Activated CD8-positive, alpha-beta memory T cell treated with anti-CD3 and anti-CD28 coated beads for 36 hours (primary cell): ENCODE data around the gene CASD1. TPM values are rescaled to one million over a fixed set of nuclear protein-coding genes. Genes with fewer than 3 reads are reported as not detected.

ENCODE experiments used
- CTCF ChIA-PET: fragments of 350-600 bp; sonication (Branson Sonifier 250); formaldehyde crosslinking; loops from one replicate; lab custom pipeline; 2021; ENCODE audit warnings: antibody characterized with exemption; lab: Charles Lee
- POLR2A ChIA-PET: fragments of 350-600 bp; sonication (Branson Sonifier 250); formaldehyde crosslinking; loops from one replicate; lab custom pipeline; 2021; ENCODE audit warnings: antibody characterized with exemption; lab: Charles Lee
- total RNA-seq, 2 experiments: library from RNA; stranded (reverse); gene quantifications; one replicate each; pipeline ENCODE4 v1.2.3, GENCODE V29; 2021

Gene CASD1
- total RNA-seq = 10 to 100 TPM; 17.2 to 20.7 TPM

GRCh38 chr7:94509264-94509886 is at the start of gene CASD1:
TSS of gene CASD1 (plus strand) at chr7:94509809. CDS start at chr7:94510085, 276 bp downstream.
- POLR2A ChIA-PET = no interaction called here
- CTCF ChIA-PET = no interaction called here

- POLR2A ChIA-PET = no interaction called here
- CTCF ChIA-PET = no interaction called here
Measured at GRCh38 chr7:94466516-94466915, 43.1 kb upstream of the CASD1 start.

GRCh38 chr7:94471604-94472003 is 38.0 kb upstream of the CASD1 start:
- POLR2A ChIA-PET = no interaction called here
- CTCF ChIA-PET = no interaction called here

GRCh38 chr7:94472608-94473007 is 37.0 kb upstream of the CASD1 start:
- ChIA-PET POLR2A (no interaction called here), CTCF (no interaction called here)

- POLR2A ChIA-PET = no interaction called here
- CTCF ChIA-PET = no interaction called here
Measured at GRCh38 chr7:94476251-94476840, 33.3 kb upstream of the CASD1 start.

- POLR2A ChIA-PET = no interaction called here
- CTCF ChIA-PET = no interaction called here
Measured at GRCh38 chr7:94477878-94478277, 31.7 kb upstream of the CASD1 start.

GRCh38 chr7:94478648-94479214 is 30.9 kb upstream of the CASD1 start:
- CTCF ChIA-PET = no interaction called here
- POLR2A ChIA-PET = no interaction called here

GRCh38 chr7:94481279-94481678 is 28.3 kb upstream of the CASD1 start:
- POLR2A ChIA-PET = no interaction called here
- CTCF ChIA-PET = no interaction called here

- ChIA-PET CTCF (interaction anchor here (0.6 kb wide), 1 partner anchor 59 kb away, joined by 3 read pairs; no protein-coding TSS in a partner anchor), POLR2A (no interaction called here)
Measured at GRCh38 chr7:94482796-94483195, 26.8 kb upstream of the CASD1 start.

- CTCF ChIA-PET = no interaction called here
- POLR2A ChIA-PET = no interaction called here
Measured at GRCh38 chr7:94483843-94484242, 25.8 kb upstream of the CASD1 start.

- ChIA-PET POLR2A (no interaction called here), CTCF (no interaction called here)
Measured at GRCh38 chr7:94486216-94486615, 23.4 kb upstream of the CASD1 start.

- ChIA-PET POLR2A (no interaction called here), CTCF (no interaction called here)
Measured at GRCh38 chr7:94491410-94491809, 18.2 kb upstream of the CASD1 start.

- CTCF ChIA-PET = no interaction called here
- POLR2A ChIA-PET = no interaction called here
Measured at GRCh38 chr7:94492601-94493000, 17.0 kb upstream of the CASD1 start.

GRCh38 chr7:94497874-94498670 is 11.5 kb upstream of the CASD1 start:
- POLR2A ChIA-PET = no interaction called here
- CTCF ChIA-PET = no interaction called here

GRCh38 chr7:94498918-94499317 is 10.7 kb upstream of the CASD1 start:
- POLR2A ChIA-PET = no interaction called here
- CTCF ChIA-PET = no interaction called here

- ChIA-PET CTCF (no interaction called here), POLR2A (no interaction called here)
Measured at GRCh38 chr7:94507462-94507861, 2.1 kb upstream of the CASD1 start.

- ChIA-PET POLR2A (no interaction called here), CTCF (no interaction called here)
Measured at GRCh38 chr7:94507962-94508361, 1.6 kb upstream of the CASD1 start.

GRCh38 chr7:94509887-94510581 is 425 bp downstream of the CASD1 start:
- ChIA-PET POLR2A (no interaction called here), CTCF (no interaction called here)

- ChIA-PET POLR2A (no interaction called here), CTCF (no interaction called here)
Measured at GRCh38 chr7:94510582-94511496, 1.2 kb downstream of the CASD1 start.
